Motor neuron (in vitro differentiated cells): Measurements from ENCODE around the gene TAAR5. TPM values are rescaled to one million over a fixed set of nuclear protein-coding genes. Genes with fewer than 3 reads are reported as not detected.
"Not testable (repeated sequence)": the region's sequence is repeated elsewhere in the genome, so short reads cannot be mapped to it uniquely, and the experiment has no call there.

Experiments used
- ATAC-seq, 8 experiments: fragments of 200-7000 bp; cut with Tn5 transposase; replicated peaks in 6 of 8; 2 replicates each; pipeline ENCODE4 v1.8.0; 2021; ENCODE audit warnings: mild to moderate bottlenecking in 8 of 8, moderate library complexity in 8 of 8
- H3K27ac ChIP-seq, 2 donors: fragments of 250-450 bp; sonication (Bioruptor Pico); 2 replicates each; pipeline ENCODE4 v1.9.0; 2021; ENCODE audit warnings: antibody characterized with exemption in 2 of 2, mild to moderate bottlenecking in 2 of 2, moderate library complexity in 1 of 2
- H3K4me1 ChIP-seq, 2 donors: fragments of 250-450 bp; sonication (Bioruptor Pico); replicated peaks in 1 of 2; 2 replicates each; pipeline ENCODE4 v1.6.1; 2021; ENCODE audit warnings: antibody characterized with exemption in 2 of 2, mild to moderate bottlenecking in 2 of 2, moderate library complexity in 1 of 2
- H3K4me3 ChIP-seq, 5 donors: fragments of 250-450 bp; sonication (Bioruptor Pico); 2 replicates each; pipeline ENCODE4 v1.9.0; 2021; ENCODE audit warnings: antibody characterized with exemption in 5 of 5, mild to moderate bottlenecking in 5 of 5, moderate library complexity in 4 of 5
- WGBS, 10 experiments: fragments of 450-650 bp; shearing (Covaris generic); methylation state at CpG; one replicate each; pipeline ENCODE4 v1.0.0; 2022; 5-methylcytosine and 5-hydroxymethylcytosine counted together
- in situ Hi-C, 9 experiments: fragments of 400-800 bp; cut with MboI; loops; one replicate each; pipeline ENCODE4 v1.15.0; 2021; ENCODE audit warnings: low sequenced_read_pairs in 9 of 9, low pct_unique_long_range_greater_than_20kb in 2 of 9; ENCODE audit not compliant: unreplicated experiment in 9 of 9
- total RNA-seq, 8 experiments: library from RNA; unstranded; fragments of 300-600 nt; gene quantifications; 2 replicates each; pipeline versions ENCODE4 v1.2.3 to v1.2.4, GENCODE V29; 2022

Gene TAAR5
- total RNA-seq, 8 experiments from 2014 or later, result 0.17 to 0.28 TPM; not detected in 6

DNA sequence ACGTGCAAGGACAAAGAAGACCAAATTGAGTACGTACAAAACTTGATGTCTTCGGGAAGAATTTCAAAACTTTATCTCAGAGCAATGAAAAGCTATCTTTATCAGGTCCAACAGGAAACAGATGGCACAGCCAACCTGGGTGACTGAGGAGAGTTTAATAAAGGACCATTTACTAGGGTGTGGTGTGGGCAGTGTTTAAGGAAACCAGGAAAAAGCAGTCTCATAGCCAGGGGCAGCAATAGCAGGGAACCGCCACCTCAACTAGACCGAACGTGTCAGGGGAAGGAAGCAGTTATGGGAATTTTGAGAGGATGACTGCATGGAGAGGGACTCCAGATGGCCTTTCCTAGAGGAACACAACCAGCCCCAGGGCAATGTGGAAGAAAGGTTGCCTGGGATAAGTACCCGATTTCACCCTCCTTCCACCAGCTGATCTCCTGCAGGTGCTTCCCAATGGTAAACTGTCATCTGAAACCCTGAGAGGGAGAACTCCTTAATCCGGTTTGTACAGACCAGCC is 15.2 kb upstream of the TAAR5 start:
- Histone ChIP-seq H3K4me1 (no peaks in the 10 kb centered on the region), H3K4me3 (no peak overlapping the region), H3K27ac (no peak overlapping the region)
- peak in 1 of 8 experiments; percentile 68 for ATAC-seq
- in situ Hi-C loops, result no loop called here
- 24 to 100% (median 88%) methylated on average over 1 to 8 of the region's 8 CpGs for WGBS, 10 experiments

DNA sequence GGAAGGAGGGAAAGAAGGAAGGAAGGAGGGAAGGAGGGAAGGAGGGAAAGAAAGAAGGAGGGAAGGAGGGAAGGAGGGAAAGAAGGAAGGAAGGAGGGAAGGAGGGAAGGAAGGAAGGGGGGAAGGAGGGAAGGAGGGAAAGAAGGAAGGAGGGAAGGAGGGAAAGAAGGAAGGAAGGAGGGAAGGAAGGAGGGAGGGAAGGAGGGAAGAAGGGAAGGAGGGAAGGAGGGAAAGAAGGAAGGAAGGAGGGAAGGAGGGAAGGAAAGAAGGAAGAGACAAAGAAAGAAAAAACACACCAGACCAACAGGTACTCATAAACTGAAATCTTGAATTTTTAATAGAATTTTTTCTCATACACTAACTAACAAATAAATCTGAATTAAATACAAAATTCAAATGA is 11.4 kb upstream of the TAAR5 start:
- H3K27ac ChIP-seq, H3K4me1 ChIP-seq, in situ Hi-C loops, H3K4me3 ChIP-seq, ATAC-seq: not testable (repeated sequence)

DNA sequence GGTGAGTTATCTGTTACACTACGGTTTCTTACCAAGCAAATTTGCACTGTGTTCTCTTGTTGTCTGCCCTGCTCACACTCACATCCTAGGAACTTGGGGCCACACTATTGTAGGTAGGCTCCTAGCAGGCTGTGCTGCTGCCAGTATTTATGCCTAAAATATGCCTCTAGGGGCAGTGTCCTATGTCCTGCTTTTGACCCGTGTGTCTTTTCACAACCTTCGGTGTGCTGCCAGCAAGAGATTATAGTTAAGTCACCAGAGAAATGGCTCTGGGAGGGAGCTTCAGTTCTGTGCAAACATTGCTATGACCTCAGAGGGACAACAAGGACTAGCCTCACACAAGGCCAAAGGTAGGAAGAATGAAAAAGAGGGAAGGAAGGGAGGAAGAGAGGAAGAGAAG is 8.9 kb upstream of the TAAR5 start:
- in situ Hi-C loops, result no loop called here
- H3K27ac ChIP-seq, result no peak overlapping the region
- 10 to 83% (median 50%) methylated on average over 1 to 3 of the region's 3 CpGs; no CpG with 5 or more reads in 1 of the 10 experiments for WGBS, 10 experiments
- peaks cover 0 to 17% of the 10 kb centered on the region in 2 donors for H3K4me1 ChIP-seq
- peak in 3 of 8 experiments; percentile 58 to 82 (median 67) for ATAC-seq
- H3K4me3 ChIP-seq, result no peak overlapping the region

DNA sequence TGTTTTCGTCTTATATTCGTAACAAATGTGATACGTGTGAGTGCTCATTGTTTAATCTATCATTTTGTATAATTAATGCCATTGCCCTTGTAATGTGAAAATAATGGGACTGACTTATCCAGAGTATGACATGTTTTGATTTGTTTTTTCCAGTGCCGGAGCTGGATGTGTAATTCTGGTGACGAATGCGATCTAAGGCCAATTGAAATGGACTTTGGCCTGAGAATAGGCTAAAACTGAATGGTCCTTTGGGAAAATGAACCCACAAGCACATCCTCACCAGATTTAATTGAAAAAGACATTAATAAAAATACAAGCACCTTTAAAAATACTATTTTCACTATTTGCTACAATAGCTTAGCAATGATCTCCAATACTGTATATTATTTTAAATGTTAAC is 6.7 kb upstream of the TAAR5 start:
- Histone ChIP-seq H3K4me1 (peaks cover 0 to 17% of the 10 kb centered on the region in 2 donors), H3K27ac (no peak overlapping the region), H3K4me3 (no peak overlapping the region)
- in situ Hi-C loops, result no loop called here
- ATAC-seq, result peak in 3 of 8 experiments; percentile 33 to 41 (median 34)
- WGBS, 10 experiments, result 40 to 80% (median 71%) methylated on average over 1 to 6 of the region's 6 CpGs

DNA sequence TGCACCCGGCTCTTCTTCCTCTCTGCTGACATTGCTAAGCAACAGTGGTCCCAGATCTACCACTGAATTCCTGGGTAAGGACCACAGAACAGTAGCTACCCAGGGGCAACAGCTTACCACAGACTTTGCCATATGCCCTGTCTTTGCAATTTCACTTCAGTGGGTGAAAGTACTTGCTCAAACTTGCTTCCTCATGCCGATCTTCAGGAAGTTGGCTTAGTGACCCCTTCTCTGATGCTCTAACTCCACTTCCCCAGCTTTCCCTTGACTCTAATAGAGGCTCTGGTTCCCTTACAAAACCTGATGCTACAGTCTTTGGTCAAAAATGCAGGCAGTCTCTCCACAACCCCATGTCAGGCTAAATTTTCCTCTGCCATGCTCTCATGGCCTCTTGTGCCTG is 3.3 kb upstream of the TAAR5 start:
- peaks cover 0 to 17% of the 10 kb centered on the region in 2 donors for H3K4me1 ChIP-seq
- in situ Hi-C loops, result no loop called here
- no peak for ATAC-seq

DNA sequence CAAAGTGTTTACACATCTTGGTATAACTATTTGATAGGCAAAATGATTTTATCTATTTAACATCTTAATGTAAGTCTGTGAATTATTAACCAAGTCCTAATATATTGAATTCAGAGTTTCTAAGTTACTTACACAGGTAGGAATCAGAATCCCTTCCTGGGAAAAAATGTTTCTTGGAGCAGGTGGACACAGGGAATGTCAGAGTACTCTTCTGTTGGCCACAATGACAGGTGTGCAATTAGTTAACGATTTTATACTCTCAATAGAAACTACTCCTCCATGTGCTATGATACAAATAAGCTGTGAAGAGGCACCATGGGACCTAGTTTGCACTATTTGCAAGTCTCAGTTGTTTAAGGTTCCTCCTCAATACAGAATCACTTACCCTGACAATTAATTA is 821 bp upstream of the TAAR5 start:
- Histone ChIP-seq H3K4me3 (no peak overlapping the region), H3K27ac (no peak overlapping the region), H3K4me1 (peaks cover 0 to 5% of the 10 kb centered on the region in 2 donors)
- in situ Hi-C loops, result no loop called here
- WGBS, 10 experiments, result 14 to 100% (median 71%) methylated on average over 1 of the region's 1 CpG; no CpG with 5 or more reads in 5 of the 10 experiments
- no peak for ATAC-seq

More for the DNA sequence above, 3.3 kb upstream of the TAAR5 start:
- 35 to 100% (median 85%) methylated on average over 1 to 2 of the region's 2 CpGs; no CpG with 5 or more reads in 2 of the 10 experiments for WGBS, 10 experiments
- no peak overlapping the region for H3K27ac ChIP-seq
- H3K4me3 ChIP-seq, result no peak overlapping the region

DNA sequence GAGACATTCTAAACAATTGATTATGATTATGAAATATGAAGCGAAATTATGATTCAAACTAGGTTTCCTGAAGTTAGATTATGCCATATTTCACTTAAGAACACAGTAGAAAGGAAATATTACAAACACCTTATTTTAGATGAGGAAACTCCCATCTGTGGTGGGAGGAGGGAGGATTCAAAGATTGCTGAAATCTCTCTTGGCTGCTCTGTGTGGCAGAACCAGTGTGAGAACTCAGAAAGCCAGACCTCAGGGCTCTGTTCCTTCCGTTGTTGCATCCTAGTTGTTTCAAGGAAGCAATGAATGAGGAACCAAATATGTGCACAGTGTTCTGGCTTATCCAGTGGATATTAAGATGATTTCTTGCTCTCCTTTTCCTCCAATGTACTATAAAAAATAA is 2.1 kb downstream of the TAAR5 start:
- 0 to 80% (median 68%) methylated on average over 1 to 2 of the region's 2 CpGs; no CpG with 5 or more reads in 2 of the 10 experiments for WGBS, 10 experiments
- Histone ChIP-seq H3K4me1 (no peaks in the 10 kb centered on the region), H3K27ac (no peak overlapping the region), H3K4me3 (no peak overlapping the region)
- in situ Hi-C loops, result no loop called here
- ATAC-seq, result no peak

DNA sequence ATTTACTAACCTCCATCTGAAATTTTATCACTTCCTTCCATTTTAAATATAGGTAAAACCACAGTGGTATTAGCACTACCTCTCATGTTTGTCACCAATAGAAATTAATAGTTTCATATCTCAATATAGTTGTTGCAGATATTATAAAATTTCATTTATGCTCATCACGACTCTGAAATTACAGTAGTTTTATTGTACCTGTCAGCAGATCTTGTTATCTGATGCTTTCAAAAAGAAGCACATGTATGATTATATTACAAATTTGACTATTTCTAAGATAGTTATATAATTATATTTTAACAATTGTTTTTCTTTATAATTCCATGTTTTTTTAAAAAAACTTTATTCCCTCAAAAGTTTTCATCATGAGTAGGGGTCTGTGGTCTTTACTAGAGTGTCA is 4.8 kb downstream of the TAAR5 start:
- in situ Hi-C loops, result no loop called here
- no peaks in the 10 kb centered on the region for H3K4me1 ChIP-seq
- H3K4me3 ChIP-seq, result no peak overlapping the region
- H3K27ac ChIP-seq, result no peak overlapping the region
- no peak for ATAC-seq
- WGBS, 10 experiments, result 0 to 88% (median 67%) methylated on average over 1 of the region's 1 CpG; no CpG with 5 or more reads in 1 of the 10 experiments

DNA sequence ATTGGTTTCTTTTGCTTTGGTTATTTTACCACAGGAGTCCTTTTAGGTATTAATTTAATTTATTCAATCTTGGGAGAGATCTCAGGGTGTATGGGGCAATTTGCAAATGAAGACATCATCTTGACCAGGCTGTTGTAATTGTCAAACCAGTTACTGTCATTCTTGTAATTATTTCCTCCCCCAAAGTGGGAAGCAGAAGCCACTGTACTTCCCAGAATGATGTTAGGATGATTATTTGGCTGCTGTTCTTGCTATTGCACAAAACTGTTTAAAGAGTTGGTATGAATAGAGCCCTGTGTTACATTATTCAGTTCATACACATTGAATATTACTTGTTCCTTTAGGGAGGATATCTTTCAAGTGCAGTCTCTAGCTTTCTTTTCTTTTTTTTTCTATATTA is 17.8 kb downstream of the TAAR5 start:
- in situ Hi-C loops, result no loop called here
- no peak overlapping the region for H3K27ac ChIP-seq
- ATAC-seq, result peak in 2 of 8 experiments; percentile 21 to 66
- H3K4me3 ChIP-seq, result no peak overlapping the region
- H3K4me1 ChIP-seq, result peaks cover 12 to 22% of the 10 kb centered on the region in 2 donors

DNA sequence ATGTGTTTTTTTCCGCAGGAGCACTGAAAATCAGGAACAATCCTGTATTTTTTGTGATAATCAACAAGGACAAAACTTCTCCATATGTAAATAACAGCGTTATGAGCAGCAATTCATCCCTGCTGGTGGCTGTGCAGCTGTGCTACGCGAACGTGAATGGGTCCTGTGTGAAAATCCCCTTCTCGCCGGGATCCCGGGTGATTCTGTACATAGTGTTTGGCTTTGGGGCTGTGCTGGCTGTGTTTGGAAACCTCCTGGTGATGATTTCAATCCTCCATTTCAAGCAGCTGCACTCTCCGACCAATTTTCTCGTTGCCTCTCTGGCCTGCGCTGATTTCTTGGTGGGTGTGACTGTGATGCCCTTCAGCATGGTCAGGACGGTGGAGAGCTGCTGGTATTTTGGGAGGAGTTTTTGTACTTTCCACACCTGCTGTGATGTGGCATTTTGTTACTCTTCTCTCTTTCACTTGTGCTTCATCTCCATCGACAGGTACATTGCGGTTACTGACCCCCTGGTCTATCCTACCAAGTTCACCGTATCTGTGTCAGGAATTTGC is 19.2 kb downstream of the TAAR5 start, which contains the start of gene TAAR6:
Gene TAAR6 (plus strand): TSS at position 102 of the 557 bp plus-strand sequence. CDS start 0 bp downstream, at position 102.
- 20 to 100% (median 84%) methylated on average over 2 to 12 of the region's 15 CpGs for WGBS, 10 experiments
- peak in 1 of 8 experiments; percentile 42 for ATAC-seq
- no peak within 1 kb of the TSS for H3K4me3 ChIP-seq

DNA sequence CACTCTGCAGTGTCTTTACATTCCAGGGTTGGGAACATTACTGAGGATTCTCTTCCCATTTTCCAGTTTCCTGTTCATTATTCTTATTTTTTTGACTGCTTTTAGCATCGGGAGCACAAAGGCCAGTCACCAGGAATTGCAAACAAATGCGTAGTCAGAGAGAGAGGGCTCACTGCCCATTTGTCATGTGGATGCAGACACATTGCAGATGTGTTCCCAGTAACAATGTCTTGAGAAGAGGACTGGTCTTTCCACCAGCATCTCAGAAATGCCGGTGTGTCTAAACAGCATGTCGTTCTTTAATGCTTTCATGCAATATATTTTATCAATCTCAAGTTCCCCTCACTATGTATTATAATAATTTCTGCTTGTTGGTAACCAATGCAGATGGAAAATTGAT is 20.4 kb downstream of the TAAR5 start:
- WGBS, 10 experiments, result 0 to 55% (median 23%) methylated on average over 1 to 4 of the region's 4 CpGs
- peaks cover 12 to 22% of the 10 kb centered on the region in 2 donors for H3K4me1 ChIP-seq
- no peak overlapping the region for H3K4me3 ChIP-seq
- ATAC-seq, result peak in 4 of 8 experiments; percentile 41 to 81 (median 56)
- H3K27ac ChIP-seq, result no peak overlapping the region
- in situ Hi-C loops, result no loop called here

More for the DNA sequence above, 19.2 kb downstream of the TAAR5 start, which contains the start of gene TAAR6:
- no peak within 1 kb of the TSS for H3K27ac ChIP-seq
- H3K4me1 ChIP-seq, result peaks cover 12 to 22% of the 10 kb centered on the region in 2 donors
- in situ Hi-C loops, result no loop called here

DNA sequence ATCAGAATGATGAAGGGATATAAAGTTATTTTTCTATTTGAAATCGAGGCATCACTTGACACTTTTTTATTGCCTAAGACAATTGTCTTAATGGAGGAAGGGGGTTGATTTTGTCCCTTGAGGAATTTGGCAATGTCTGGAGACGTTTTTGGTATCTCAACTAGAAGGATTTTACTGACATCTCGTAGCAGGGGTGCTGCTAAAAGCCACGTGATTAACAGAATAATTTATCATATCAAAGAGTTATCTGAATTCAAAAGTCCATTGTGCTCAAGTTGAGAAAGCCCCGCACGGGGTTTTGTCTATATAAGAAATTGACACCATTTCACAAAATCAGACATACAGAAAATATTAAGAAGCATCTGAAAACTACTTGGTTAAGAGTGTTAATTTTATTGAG is 20.9 kb downstream of the TAAR5 start:
- in situ Hi-C loops, result no loop called here
- ATAC-seq, result no peak
- 29 to 76% (median 58%) methylated on average over 1 to 6 of the region's 6 CpGs; no CpG with 5 or more reads in 1 of the 10 experiments for WGBS, 10 experiments
- Histone ChIP-seq H3K4me3 (no peak overlapping the region), H3K27ac (no peak overlapping the region), H3K4me1 (peaks cover 12 to 22% of the 10 kb centered on the region in 2 donors)

DNA sequence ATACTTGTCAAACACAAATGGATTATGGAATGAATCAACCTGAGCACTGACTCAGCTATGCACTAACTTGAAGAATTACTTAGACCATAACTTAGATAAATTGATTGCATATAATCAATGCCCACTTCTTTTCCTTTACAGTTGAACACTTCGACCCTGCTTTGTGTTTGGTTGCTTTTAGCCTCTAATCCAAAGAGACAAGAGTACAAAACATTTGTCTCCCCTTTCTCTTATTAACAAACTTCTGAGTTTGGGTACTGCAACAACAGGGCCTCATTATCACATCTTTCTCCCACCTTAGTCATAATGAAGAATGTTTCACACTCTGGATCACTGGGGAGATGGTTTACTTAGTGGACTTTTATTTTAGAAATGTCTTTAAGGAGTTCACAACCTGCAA is 22.0 kb downstream of the TAAR5 start:
- Histone ChIP-seq H3K27ac (no peak overlapping the region), H3K4me3 (no peak overlapping the region), H3K4me1 (peaks cover 12 to 22% of the 10 kb centered on the region in 2 donors)
- ATAC-seq, result no peak
- WGBS, 10 experiments, result 14 to 85% (median 60%) methylated on average over 1 of the region's 1 CpG; no CpG with 5 or more reads in 4 of the 10 experiments
- in situ Hi-C loops, result no loop called here

DNA sequence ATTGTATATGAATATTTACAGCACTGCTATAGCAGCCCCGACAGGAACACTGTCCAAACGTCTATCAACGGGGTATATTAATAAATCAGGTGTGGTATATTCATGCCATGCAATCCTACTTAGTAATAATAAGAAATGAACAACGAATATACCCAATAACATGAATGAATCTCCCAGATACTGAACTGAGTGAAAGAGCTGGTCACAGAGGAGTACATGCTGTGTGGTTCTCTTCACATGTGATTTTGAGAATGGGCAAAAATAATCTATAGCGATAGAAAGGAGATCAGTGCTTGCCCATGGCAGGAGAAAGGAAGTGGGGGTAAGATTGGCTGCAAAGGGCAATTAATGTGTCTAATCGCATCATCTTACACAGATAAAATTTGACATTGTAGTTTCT is 23.1 kb downstream of the TAAR5 start:
- Histone ChIP-seq H3K4me3 (no peak overlapping the region), H3K27ac (no peak overlapping the region), H3K4me1 (peaks cover 12 to 22% of the 10 kb centered on the region in 2 donors)
- 27 to 100% (median 92%) methylated on average over 2 to 6 of the region's 6 CpGs for WGBS, 10 experiments
- ATAC-seq, result no peak
- in situ Hi-C loops, result no loop called here
